H1 (cell line): ENCODE measurements around the gene NKAIN2. TPM values are rescaled to one million over a fixed set of nuclear protein-coding genes. Genes with fewer than 3 reads are reported as not detected.

Experiments used
- CTCF ChIA-PET: fragments of 300-600 bp; sonication (Branson Sonifier 250); formaldehyde crosslinking; loops from one replicate; lab custom pipeline; 2021; ENCODE audit not compliant: partially characterized antibody; lab: Charles Lee
- POLR2A ChIA-PET: fragments of 300-600 bp; sonication (Branson Sonifier 250); formaldehyde crosslinking; loops from one replicate; lab custom pipeline; 2021; ENCODE audit warnings: inconsistent platforms; ENCODE audit not compliant: partially characterized antibody; lab: Charles Lee
- DNase-seq, 2 experiments: peaks; one replicate each; pipeline versions ENCODE4 v3.0.0 to v3.0.0-alpha.2; 2010 to 2022; ENCODE audit warnings: low spot score in 2 of 2, low read depth in 1 of 2, mixed read lengths in 1 of 2
- FAIRE-seq: peaks from 2 replicates; lab custom pipeline; 2011; peaks lifted over from hg19 to GRCh38; lab: Jason Lieb, UNC
- H2AFZ ChIP-seq: 2 replicates; pipeline ENCODE4 v1.8.1; 2012; ENCODE audit warnings: low read length, inconsistent platforms
- H2AK5ac ChIP-seq: 2 replicates; pipeline ENCODE4 v1.6.1; 2013; ENCODE audit warnings: low read depth, low read length
- H2BK120ac ChIP-seq: replicated peaks from 2 replicates; pipeline ENCODE3; 2013; ENCODE audit warnings: low read depth, low read length, inconsistent platforms
- H2BK12ac ChIP-seq: 2 replicates; pipeline ENCODE4 v1.6.1; 2013; ENCODE audit warnings: low read depth, low read length
- H2BK15ac ChIP-seq: 2 replicates; pipeline ENCODE4 v1.6.1; 2013; ENCODE audit warnings: low read length
- H2BK20ac ChIP-seq: 2 replicates; pipeline ENCODE4 v1.6.1; 2013; ENCODE audit warnings: low read length
- H2BK5ac ChIP-seq: 2 replicates; pipeline ENCODE4 v1.6.1; 2013; ENCODE audit warnings: low read depth, low read length
- H3K14ac ChIP-seq: 2 replicates; pipeline ENCODE4 v1.6.1; 2013; ENCODE audit warnings: inconsistent platforms; ENCODE audit not compliant: insufficient read length
- H3K18ac ChIP-seq: 2 replicates; pipeline ENCODE4 v1.6.1; 2013; ENCODE audit warnings: low read length; ENCODE audit errors: extremely low read depth
- H3K23ac ChIP-seq: 2 replicates; pipeline ENCODE4 v1.6.1; 2013; ENCODE audit warnings: inconsistent platforms; ENCODE audit not compliant: insufficient read length
- H3K23me2 ChIP-seq: 2 replicates; pipeline ENCODE4 v1.6.1; 2013; ENCODE audit warnings: low read depth, low read length
- H3K27ac ChIP-seq: 2 replicates; pipeline ENCODE4 v1.6.1; 2011; ENCODE audit warnings: low read depth, low read length, inconsistent platforms
- H3K27me3 ChIP-seq, 4 experiments: replicated peaks in 1 of 4; 1 replicate in 1 of 4; 2 replicates in 3 of 4; pipeline versions ENCODE4 v1.6.1 to v1.8.1; 2011 to 2013; ENCODE audit warnings: low read length in 3 of 4, mild to moderate bottlenecking in 3 of 4, inconsistent platforms in 2 of 4, mixed read lengths in 2 of 4, moderate library complexity in 1 of 4; ENCODE audit not compliant: control insufficient read depth in 3 of 4, insufficient read depth in 3 of 4; ENCODE audit errors: extremely low read depth in 1 of 4
- H3K36me3 ChIP-seq, 4 experiments: 2 replicates each; pipeline versions ENCODE4 v1.6.1 to v1.8.1; 2011 to 2013; ENCODE audit warnings: mild to moderate bottlenecking in 4 of 4, low read length in 3 of 4, moderate library complexity in 2 of 4, control low read depth in 1 of 4, inconsistent platforms in 1 of 4; ENCODE audit not compliant: insufficient read depth in 4 of 4, control insufficient read depth in 2 of 4
- H3K4ac ChIP-seq: replicated peaks from 2 replicates; pipeline ENCODE3; 2013; ENCODE audit warnings: low read length, low read depth, mixed read lengths, inconsistent platforms; ENCODE audit not compliant: insufficient read length
- H3K4me1 ChIP-seq, 4 experiments: replicated peaks in 1 of 4; 1 replicate in 1 of 4; 2 replicates in 3 of 4; pipeline versions ENCODE4 v1.6.1 to v1.8.1; 2011 to 2013; ENCODE audit warnings: low read length in 3 of 4, inconsistent platforms in 2 of 4, mixed read lengths in 1 of 4; ENCODE audit not compliant: insufficient read depth in 4 of 4, control insufficient read depth in 3 of 4
- H3K4me2 ChIP-seq, 2 experiments: 2 replicates each; pipeline versions ENCODE4 v1.6.1 to v1.8.1; 2011 to 2013; ENCODE audit warnings: low read depth in 2 of 2, low read length in 2 of 2, control low read depth in 1 of 2, inconsistent platforms in 1 of 2, mild to moderate bottlenecking in 1 of 2; ENCODE audit not compliant: insufficient read depth in 1 of 2
- H3K4me3 ChIP-seq, 4 experiments: fragments of 200-600, 300-600 bp in 1 of 4; sonication (generic), shearing (Covaris generic), sonication (Bioruptor Twin) in 1 of 4; 2 replicates each; pipeline versions ENCODE4 v1.5.1 to v1.8.1; 2011 to 2016; ENCODE audit warnings: low read length in 4 of 4, low read depth in 3 of 4, control low read depth in 2 of 4, inconsistent platforms in 2 of 4, mild to moderate bottlenecking in 2 of 4, mixed read lengths in 1 of 4, moderate library complexity in 1 of 4; ENCODE audit not compliant: insufficient read depth in 2 of 4; ENCODE audit errors: extremely low read depth in 1 of 4
- H3K56ac ChIP-seq: replicated peaks from 2 replicates; pipeline ENCODE3; 2013; ENCODE audit warnings: low read depth, mild to moderate bottlenecking, mixed read lengths, low read length, inconsistent platforms; ENCODE audit not compliant: insufficient read length
- H3K79me1 ChIP-seq: 2 replicates; pipeline ENCODE4 v1.6.1; 2013; ENCODE audit warnings: low read depth, low read length, control low read depth
- H3K79me2 ChIP-seq, 2 experiments: 2 replicates each; pipeline versions ENCODE4 v1.6.1 to v1.8.1; 2012 to 2013; ENCODE audit warnings: low read length in 2 of 2, mild to moderate bottlenecking in 2 of 2, inconsistent platforms in 1 of 2; ENCODE audit not compliant: insufficient read depth in 2 of 2, control insufficient read depth in 1 of 2
- H3K9ac ChIP-seq, 4 experiments: replicated peaks in 1 of 4; 1 replicate in 1 of 4; 2 replicates in 3 of 4; pipeline versions ENCODE4 v1.6.1 to v1.8.1; 2011 to 2013; ENCODE audit warnings: low read depth in 3 of 4, low read length in 3 of 4, control low read depth in 2 of 4, mild to moderate bottlenecking in 2 of 4, moderate library complexity in 2 of 4, inconsistent platforms in 1 of 4; ENCODE audit errors: extremely low read depth in 1 of 4
- H3K9me3 ChIP-seq, 2 experiments: 2 replicates each; pipeline versions ENCODE4 v1.6.1 to v1.8.1; 2012 to 2013; ENCODE audit warnings: mild to moderate bottlenecking in 2 of 2, moderate library complexity in 2 of 2, control low read depth in 1 of 2, inconsistent platforms in 1 of 2, low read depth in 1 of 2, low read length in 1 of 2, mixed read lengths in 1 of 2; ENCODE audit not compliant: insufficient read depth in 2 of 2
- H4K20me1 ChIP-seq, 2 experiments: replicated peaks in 1 of 2; 2 replicates each; pipeline versions ENCODE3 to v1.8.1; 2011 to 2013; ENCODE audit warnings: inconsistent platforms in 2 of 2, low read length in 2 of 2, mild to moderate bottlenecking in 1 of 2; ENCODE audit not compliant: insufficient read depth in 2 of 2, control insufficient read depth in 1 of 2
- H4K5ac ChIP-seq: 2 replicates; pipeline ENCODE4 v1.6.1; 2013; ENCODE audit warnings: low read length, low read depth, mixed read lengths, inconsistent platforms; ENCODE audit not compliant: insufficient read length
- H4K8ac ChIP-seq: 2 replicates; pipeline ENCODE4 v1.8.0; 2013; ENCODE audit warnings: mild to moderate bottlenecking, moderate library complexity, low read length, inconsistent platforms; ENCODE audit not compliant: insufficient read depth; ENCODE audit errors: extremely low read depth
- H4K91ac ChIP-seq: replicated peaks from 2 replicates; pipeline ENCODE3; 2013; ENCODE audit warnings: low read length, mixed read lengths, inconsistent platforms; ENCODE audit not compliant: insufficient read length
- CHD1 ChIP-seq: IDR thresholded peaks from 2 replicates; pipeline ENCODE4 v1.6.1; 2012; ENCODE audit warnings: low read depth, low read length, improper control_type of control experiment
- CTCF ChIP-seq, 3 experiments: IDR thresholded peaks; 1 replicate in 2 of 3; 2 replicates in 1 of 3; pipeline versions ENCODE4 v1.5.1 to v1.6.1; 2011; ENCODE audit warnings: low read length in 3 of 3, mild to moderate bottlenecking in 3 of 3, inconsistent platforms in 2 of 3, low read depth in 1 of 3, moderate library complexity in 1 of 3; ENCODE audit not compliant: insufficient read depth in 1 of 3; ENCODE audit errors: control extremely low read depth in 1 of 3
- EZH2 ChIP-seq: fragments of 200-600 bp; sonication (generic); IDR thresholded peaks from 2 replicates; pipeline ENCODE4 v1.7.1; 2012; ENCODE audit warnings: low read depth, mild to moderate bottlenecking, moderate library complexity, low read length, inconsistent platforms; ENCODE audit not compliant: severe bottlenecking
- GABPA ChIP-seq: IDR thresholded peaks from 2 replicates; pipeline ENCODE4 v1.6.1; 2011; ENCODE audit warnings: mild to moderate bottlenecking, low read length, moderate library complexity, borderline replicate concordance; ENCODE audit not compliant: insufficient read depth
- MAX ChIP-seq: IDR thresholded peaks from 2 replicates; pipeline ENCODE4 v1.6.1; 2012; ENCODE audit warnings: inconsistent platforms
- NANOG ChIP-seq: IDR thresholded peaks from 2 replicates; pipeline ENCODE4 v1.6.1; 2011; ENCODE audit warnings: low read length, low read depth, mild to moderate bottlenecking, inconsistent platforms; ENCODE audit not compliant: insufficient read depth, poor library complexity, severe bottlenecking
- PHF8 ChIP-seq: fragments of 200-600 bp; sonication (generic); conservative IDR thresholded peaks from 2 replicates; pipeline ENCODE4 v1.7.1; 2012; ENCODE audit warnings: low read depth, mild to moderate bottlenecking, inconsistent platforms, low read length, moderate library complexity
- POU5F1 ChIP-seq: IDR thresholded peaks from 2 replicates; pipeline ENCODE4 v1.6.1; 2011; ENCODE audit warnings: low read depth, mild to moderate bottlenecking, low read length, moderate library complexity
- RFX5 ChIP-seq: IDR thresholded peaks from 2 replicates; pipeline ENCODE4 v1.6.1; 2011; ENCODE audit warnings: low read depth, low read length, improper control_type of control experiment, borderline replicate concordance
- SIN3A ChIP-seq, 2 experiments: IDR thresholded peaks in 1 of 2; conservative IDR thresholded peaks in 1 of 2; 2 replicates each; pipeline ENCODE4 v1.6.1; 2011 to 2012; ENCODE audit warnings: low read length in 2 of 2, improper control_type of control experiment in 1 of 2, low read depth in 1 of 2, mild to moderate bottlenecking in 1 of 2
- YY1 ChIP-seq: IDR thresholded peaks from 2 replicates; pipeline ENCODE4 v1.6.1; 2011; ENCODE audit warnings: low read depth, mild to moderate bottlenecking, low read length
- ZNF274 ChIP-seq: IDR thresholded peaks from 2 replicates; pipeline ENCODE4 v1.7.0; 2012; ENCODE audit warnings: low read length, borderline replicate concordance; ENCODE audit errors: extremely low read depth
- polyA plus RNA-seq, 7 experiments: library from polyadenylated mRNA; depleted of rRNA in 3 of 7; stranded (reverse) in 5 of 7; unstranded in 2 of 7; fragments of >200 nt in 5 of 7; fragments of 200-250 nt in 2 of 7; gene quantifications; 1 replicate in 5 of 7; 2 replicates in 1 of 7; 4 replicates in 1 of 7; pipeline versions ENCODE4 v1.2.1 to v1.2.3, GENCODE V29; 2011 to 2013; ENCODE audit warnings: missing spikeins in 2 of 7, mixed read lengths in 2 of 7
- total RNA-seq: library from RNA; stranded (reverse); fragmentation: NEBNext Ultra II Directional; extraction: Animal tissue kit (Norgen Biotek cat#: 25700); gene quantifications from 2 replicates; pipeline ENCODE4 v1.2.1, GENCODE V29; 2021

NKAIN2 gene
- total and polyA plus RNA-seq, 2 of the 8 experiments (the other 6 are each of a cell fraction or from before 2014, with no cell fraction given) = 0.20 to 0.34 TPM

GRCh38 chr6:124822204-124822613, 1018.5 kb downstream of the NKAIN2 start:
- ChIA-PET CTCF (no interaction called here), POLR2A (interaction anchor here (1.2 kb wide), 1 partner anchor 8 kb away, joined by 3 read pairs; no protein-coding TSS in a partner anchor)
- Histone ChIP-seq H3K23me2 (no peaks in the 10 kb centered on the region), H2AFZ (no peak overlapping the region), H3K79me2 (no peaks in the 10 kb centered on the region), H3K9ac (no peak overlapping the region), H3K27me3 (no peaks in the 10 kb centered on the region), H3K18ac (no peak overlapping the region), H3K23ac (no peak overlapping the region), H4K5ac (no peak overlapping the region), H3K4ac (no peak overlapping the region), H4K20me1 (no peaks in the 10 kb centered on the region), H2BK120ac (no peak overlapping the region), H3K4me2 (no peak overlapping the region), H3K27ac (no peak overlapping the region), H4K8ac (no peak overlapping the region), H2BK15ac (no peak overlapping the region), H3K36me3 (no peaks in the 10 kb centered on the region), H3K56ac (no peak overlapping the region), H3K9me3 (no peaks in the 10 kb centered on the region; a peak in 1 of 4 replicates), H3K4me1 (no peaks in the 10 kb centered on the region), H3K4me3 (no peak overlapping the region), H3K14ac (no peak overlapping the region), H2BK12ac (no peak overlapping the region), H2BK20ac (no peak overlapping the region), H3K79me1 (no peaks in the 10 kb centered on the region), H4K91ac (no peak overlapping the region), H2AK5ac (no peak overlapping the region), H2BK5ac (no peak overlapping the region)
- no peak for DNase-seq
- FAIRE-seq = no peak
- no peak for TF ChIP-seq EZH2
- no peak for TF ChIP-seq PHF8
- no peak for TF ChIP-seq MAX
- no peak for TF ChIP-seq CTCF (IDR thresholded peaks at IDR 0.05; ENCODE audit: control extremely low read depth in 1 of 3, insufficient read depth in 1 of 3, low read depth in 1 of 3, low read length in 3 of 3)
- TF ChIP-seq POU5F1 = no peak
- TF ChIP-seq NANOG = no peak
- TF ChIP-seq GABPA = no peak
- TF ChIP-seq RFX5 = no peak
- no peak for TF ChIP-seq CHD1
- TF ChIP-seq SIN3A (conservative IDR thresholded peaks at IDR 0.05 in 1 of 2, IDR thresholded peaks at IDR 0.05 in 1 of 2; ENCODE audit: low read depth in 1 of 2, low read length in 2 of 2) = no peak
- no peak for TF ChIP-seq ZNF274
- no peak for TF ChIP-seq YY1
